Measurements from ENCODE around the gene IPO4.

DNA sequence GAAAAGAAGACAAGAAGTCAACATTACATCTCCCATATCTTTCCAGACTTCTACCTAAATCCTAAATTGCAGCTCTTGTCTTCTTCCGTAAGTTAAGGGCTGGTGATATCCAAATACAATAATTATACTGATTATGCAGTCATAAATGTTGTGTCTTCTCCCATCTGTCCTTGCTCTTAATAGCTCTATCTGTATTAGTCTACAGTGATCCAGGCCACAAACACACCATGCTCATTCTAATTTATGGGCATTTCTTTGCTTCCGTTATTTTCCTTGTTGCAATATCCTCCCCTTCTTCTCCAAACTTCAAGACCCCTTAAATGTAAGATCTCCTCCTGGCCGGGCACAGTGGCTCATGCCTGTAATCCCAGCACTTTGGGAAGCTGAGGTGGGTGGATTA is 30.9 kb upstream of the IPO4 start:
- TF ChIP-seq, protein P1, sequence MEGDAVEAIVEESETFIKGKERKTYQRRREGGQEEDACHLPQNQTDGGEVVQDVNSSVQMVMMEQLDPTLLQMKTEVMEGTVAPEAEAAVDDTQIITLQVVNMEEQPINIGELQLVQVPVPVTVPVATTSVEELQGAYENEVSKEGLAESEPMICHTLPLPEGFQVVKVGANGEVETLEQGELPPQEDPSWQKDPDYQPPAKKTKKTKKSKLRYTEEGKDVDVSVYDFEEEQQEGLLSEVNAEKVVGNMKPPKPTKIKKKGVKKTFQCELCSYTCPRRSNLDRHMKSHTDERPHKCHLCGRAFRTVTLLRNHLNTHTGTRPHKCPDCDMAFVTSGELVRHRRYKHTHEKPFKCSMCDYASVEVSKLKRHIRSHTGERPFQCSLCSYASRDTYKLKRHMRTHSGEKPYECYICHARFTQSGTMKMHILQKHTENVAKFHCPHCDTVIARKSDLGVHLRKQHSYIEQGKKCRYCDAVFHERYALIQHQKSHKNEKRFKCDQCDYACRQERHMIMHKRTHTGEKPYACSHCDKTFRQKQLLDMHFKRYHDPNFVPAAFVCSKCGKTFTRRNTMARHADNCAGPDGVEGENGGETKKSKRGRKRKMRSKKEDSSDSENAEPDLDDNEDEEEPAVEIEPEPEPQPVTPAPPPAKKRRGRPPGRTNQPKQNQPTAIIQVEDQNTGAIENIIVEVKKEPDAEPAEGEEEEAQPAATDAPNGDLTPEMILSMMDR (optimal IDR thresholded peaks at IDR 0.05 in 1 of 3, IDR thresholded peaks at IDR 0.05 in 1 of 3, conservative IDR thresholded peaks at IDR 0.05 in 1 of 3; ENCODE audit: extremely low read depth in 1 of 3, insufficient read depth in 2 of 3, low read length in 3 of 3): no peak
- no peak for TF ChIP-seq EZH2 (IDR thresholded peaks at IDR 0.05; ENCODE audit: low read length)

Data from keratinocyte (primary cell).